Astrocyte (in vitro differentiated cells and primary cell): ENCODE measurements around the gene PCCA.

Experiments
- CTCF ChIP-seq: IDR thresholded peaks from 2 replicates; pipeline ENCODE4 v1.5.1; 2011; ENCODE audit warnings: low read depth, mild to moderate bottlenecking, inconsistent platforms, low read length, moderate library complexity; ENCODE audit not compliant: insufficient read depth
- EZH2 ChIP-seq: IDR thresholded peaks from 2 replicates; pipeline ENCODE4 v1.6.1; 2012; ENCODE audit warnings: mild to moderate bottlenecking, low read length, inconsistent platforms; ENCODE audit not compliant: insufficient read depth

- no peak for TF ChIP-seq CTCF
- TF ChIP-seq EZH2, result no peak
Measured at GRCh38 chr13:100173203-100173602, 84.3 kb downstream of the PCCA start.
